ENCODE data around the gene POGLUT2. TPM values are rescaled to one million over a fixed set of nuclear protein-coding genes. Genes with fewer than 3 reads are reported as not detected.
"Not testable (repeated sequence)": the region's sequence is repeated elsewhere in the genome, so short reads cannot be mapped to it uniquely, and the experiment has no call there.

POGLUT2 gene
- total RNA-seq, 1 donor from 2014 or later, result 50.2 TPM

DNA sequence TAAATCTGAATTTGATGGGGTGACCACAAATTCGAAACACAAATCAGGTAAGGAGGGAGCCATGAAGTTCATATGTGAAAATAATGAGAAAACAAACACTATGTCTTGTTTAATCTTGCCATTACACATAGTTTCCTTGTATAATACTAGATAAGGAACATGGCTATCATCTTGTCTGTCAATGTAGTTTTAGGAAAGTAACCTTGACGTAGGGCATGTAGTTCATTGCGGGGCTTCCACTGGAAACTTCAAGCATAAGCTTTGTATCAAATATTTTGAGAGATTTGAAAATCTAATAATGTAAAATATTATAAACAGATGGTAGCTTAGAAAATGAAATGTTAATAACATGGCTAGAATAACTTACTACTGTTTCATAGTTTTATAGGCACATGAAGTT, 8.9 kb upstream of the POGLUT2 start:
- no peak for DNase-seq (ENCODE audit: low read depth)

DNA sequence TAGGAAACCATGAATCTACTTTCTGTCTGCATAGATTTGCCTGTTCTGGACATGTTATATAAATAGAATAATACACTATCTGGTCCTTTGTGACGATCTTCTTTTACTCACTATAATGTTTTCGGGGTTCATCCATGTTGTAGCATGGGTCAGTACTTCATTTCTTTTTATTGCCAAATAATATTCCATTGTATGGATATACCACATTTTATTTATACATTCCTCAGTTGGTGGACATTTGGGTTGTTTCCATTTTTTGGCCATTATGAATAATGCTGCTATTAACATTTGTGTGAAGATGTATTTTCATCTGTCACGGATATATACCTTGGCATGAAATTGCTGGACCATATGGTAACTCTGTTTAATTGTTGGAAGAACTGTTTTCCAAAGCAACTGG, 6.9 kb upstream of the POGLUT2 start:
- no peak for DNase-seq (ENCODE audit: low read depth)

DNA sequence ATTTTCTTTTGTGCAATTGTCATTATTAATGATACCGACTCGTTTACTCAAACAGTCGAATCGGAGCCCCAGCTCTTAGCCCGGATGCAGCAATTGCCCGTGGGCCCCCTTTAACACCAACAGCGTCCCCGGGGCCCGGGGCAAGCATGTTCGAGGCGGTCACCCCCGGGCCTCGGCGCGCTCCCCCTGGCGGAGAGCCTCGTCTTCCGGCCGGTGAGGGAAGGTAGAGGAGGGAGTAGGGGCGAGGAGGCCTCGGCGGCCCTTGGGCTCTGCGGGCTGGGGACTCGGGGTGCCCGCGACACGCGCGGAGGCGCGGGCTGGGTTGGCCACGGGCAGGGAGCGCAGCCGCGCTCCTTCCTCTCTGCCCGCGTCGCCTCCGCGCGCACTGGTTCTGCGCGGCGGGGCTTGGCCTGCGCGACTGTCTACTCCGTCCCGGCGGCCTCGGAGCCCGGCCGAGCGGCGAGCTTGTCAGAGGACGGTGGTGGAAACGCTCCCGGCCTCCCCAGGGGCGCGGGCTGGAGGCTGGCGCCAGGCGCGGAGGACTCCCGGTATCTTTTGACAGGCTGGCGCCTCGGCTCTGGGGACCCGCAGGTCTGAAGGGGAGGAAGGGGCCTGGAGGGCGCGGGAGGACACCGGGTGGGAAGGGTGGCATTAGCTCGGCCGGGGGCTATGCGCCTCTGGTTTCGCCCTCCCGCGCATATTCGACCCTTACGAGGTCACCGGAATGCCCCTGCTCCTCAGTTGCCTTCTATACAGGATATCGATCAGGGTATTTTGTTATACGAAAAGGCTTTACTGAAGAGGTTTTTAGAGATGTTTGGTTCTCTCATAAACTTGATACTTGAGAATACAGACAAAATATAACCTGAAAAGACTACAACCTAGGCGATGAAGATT, 1.6 kb upstream of the POGLUT2 start:
- DNase-seq (ENCODE audit: low read depth), result no peak

DNA sequence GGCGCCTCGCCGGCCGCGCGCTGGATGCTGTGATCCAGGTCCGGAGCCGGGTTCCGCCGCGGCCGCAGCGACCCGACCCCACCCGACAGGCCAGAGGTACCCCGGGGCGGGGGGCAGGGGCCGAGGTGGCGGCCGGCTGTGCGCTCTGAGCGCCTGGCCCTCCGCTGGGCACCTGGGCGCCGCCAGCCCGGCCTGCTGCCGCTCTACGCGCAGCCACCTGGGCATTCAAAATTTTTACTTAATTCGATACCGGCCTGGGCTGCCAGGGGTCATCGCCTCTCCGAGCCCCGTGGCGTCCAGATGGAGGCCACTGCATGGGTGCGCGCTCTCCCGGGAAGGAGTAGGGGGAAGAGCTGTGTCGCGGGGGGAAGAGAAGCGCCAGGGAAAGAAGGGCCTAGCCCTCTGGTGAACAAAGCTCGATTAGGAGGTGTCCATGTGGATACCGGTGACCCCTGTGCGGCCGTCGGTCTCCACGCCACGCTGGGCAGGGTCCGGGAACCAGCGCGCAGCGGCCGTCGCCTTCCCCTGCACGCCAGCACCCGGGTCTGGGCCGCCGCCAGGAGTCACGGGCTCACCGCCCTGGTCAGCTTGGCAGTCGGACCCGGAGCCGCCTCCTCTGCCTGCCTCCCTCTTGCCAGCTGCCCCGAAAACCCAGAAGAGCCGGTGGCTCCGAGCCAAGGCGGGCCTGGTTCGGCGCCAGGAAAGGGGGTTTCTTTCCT, 809 bp upstream of the POGLUT2 start:
- DNase-seq (ENCODE audit: low read depth), result no peak

DNA sequence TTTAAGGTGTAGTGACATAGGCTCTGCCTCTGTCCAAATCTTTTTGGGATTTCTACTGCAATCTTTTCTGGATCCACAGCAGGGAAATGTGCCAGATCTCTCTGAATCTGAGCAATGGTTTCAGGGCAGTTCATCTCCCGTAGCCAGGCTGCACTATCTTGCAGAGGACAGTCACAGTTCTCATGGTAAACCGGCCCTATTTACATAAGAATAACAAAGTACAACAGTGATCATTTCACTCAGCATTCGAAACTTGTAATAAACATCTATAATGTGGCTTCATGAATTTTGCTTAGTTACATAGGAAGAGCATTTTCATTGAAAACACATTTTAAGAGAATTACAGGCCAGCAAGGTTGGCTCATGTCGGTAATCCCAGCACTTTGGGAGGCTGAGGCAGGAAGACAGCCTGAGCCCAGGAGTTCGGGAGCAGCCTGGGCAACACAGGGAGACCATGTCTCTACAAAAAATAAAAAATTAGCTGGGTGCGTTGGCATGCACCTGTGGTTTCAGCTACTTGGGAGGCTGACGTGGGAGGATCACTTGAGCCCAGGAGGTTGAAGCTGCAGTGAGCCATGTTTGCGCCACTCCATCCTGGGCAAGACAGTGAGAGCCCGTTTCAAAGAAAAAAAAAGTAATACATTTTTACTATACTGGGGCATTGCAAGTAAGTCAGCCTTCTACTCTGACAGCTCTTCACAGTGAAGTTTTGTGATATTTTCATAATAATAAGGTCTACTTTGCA, 5.0 kb downstream of the POGLUT2 start:
- no peak for DNase-seq (ENCODE audit: low read depth)

DNA sequence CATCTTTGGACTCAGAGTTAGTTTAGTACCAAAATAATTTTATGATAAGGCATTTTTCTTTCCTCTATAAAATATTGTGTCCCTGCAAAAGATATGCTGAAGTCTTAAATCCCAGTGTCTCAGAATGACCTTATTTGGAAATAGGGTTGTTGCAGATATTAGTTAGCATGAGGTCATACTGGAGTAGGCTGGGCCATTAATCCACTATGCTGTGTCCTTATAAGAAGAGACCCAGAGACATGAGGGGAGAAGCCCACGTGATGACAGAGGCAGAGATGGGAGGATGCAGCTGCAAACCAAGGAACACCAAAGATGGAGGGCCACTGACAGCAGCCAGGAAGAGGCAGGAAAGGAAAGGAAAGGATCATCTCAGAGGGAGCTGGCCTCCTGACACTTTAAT, 6.4 kb downstream of the POGLUT2 start:
- DNase-seq (ENCODE audit: low read depth), result no peak

DNA sequence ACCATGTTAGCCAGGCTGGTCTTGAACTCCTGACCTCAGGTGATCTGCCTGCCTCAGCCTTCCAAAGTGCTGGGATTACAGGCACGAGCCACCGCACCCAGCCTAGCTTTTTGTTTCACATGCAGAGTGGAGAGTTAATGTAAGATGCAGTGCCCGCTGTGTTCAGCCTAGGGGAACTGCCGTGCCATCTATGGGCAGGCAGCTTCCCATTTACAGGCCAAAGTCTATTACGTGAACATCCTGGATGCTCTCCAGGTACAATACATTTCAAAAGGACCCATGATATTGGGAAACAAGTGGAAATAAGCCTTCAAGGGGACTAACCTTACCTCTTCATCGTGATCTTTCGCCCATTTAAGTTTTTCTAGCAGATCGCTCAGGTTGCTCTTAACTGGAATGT, 10.1 kb downstream of the POGLUT2 start:
- no peak for DNase-seq (ENCODE audit: low read depth)

DNA sequence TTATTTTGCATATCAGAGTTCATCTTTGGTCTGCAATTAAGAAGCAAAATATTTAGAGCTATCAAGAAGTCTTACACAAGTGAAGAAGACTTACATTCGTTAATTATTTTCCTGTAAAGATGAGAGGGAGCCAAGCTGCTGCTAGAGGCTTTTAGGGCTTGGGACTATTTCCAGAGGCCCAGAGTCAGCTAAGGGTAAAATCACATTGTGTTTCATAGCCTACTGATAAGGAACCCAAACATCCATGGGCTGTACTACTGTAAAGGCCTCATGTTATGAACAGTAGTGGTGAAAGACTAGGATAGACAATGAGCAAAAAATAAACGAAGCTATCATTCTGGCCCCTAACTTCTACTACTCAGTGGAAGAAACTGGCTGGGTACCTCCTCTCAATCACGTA, 14.3 kb downstream of the POGLUT2 start:
- DNase-seq (ENCODE audit: low read depth), result no peak

DNA sequence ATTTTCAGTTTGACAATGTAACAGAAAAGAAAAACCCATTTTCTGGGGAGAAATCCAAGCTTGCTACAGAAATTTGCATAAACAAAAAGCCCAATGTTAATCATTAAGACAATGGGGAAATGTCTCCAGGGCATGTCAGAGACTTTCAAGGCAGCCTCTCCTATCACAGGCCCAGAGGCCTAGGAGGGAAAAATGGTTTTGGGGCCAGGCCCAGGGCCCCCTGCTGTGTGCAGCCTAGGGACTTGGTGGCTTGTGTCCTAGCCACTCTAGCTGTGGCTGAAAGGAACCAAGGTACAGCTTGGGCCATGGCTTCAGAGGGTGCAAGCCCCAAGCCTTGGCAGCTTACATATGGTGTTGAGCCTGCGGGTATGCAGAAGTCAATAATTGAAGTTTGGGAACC, 17.2 kb downstream of the POGLUT2 start:
- DNase-seq (ENCODE audit: low read depth), result no peak

DNA sequence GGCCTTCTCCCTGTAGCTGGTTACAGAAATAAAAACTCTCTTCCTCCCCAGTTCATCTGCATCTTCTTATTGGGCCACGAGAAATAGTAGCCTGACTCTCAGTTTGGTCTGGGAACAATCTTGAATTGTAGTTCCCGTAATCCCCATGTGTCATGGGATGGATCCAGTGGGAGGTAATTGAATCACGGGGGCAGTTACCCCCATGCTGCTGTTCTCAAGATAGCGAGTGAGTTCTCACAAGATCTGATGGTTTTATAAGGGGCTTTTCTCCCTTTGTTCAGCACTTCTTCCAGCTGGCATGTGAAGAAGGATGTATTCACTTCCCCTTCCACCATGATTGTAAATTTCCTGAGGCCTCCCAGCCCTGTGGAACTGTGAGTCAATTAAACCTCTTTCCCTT, 18.1 kb downstream of the POGLUT2 start:
- not testable (repeated sequence) for DNase-seq (ENCODE audit: low read depth)

DNA sequence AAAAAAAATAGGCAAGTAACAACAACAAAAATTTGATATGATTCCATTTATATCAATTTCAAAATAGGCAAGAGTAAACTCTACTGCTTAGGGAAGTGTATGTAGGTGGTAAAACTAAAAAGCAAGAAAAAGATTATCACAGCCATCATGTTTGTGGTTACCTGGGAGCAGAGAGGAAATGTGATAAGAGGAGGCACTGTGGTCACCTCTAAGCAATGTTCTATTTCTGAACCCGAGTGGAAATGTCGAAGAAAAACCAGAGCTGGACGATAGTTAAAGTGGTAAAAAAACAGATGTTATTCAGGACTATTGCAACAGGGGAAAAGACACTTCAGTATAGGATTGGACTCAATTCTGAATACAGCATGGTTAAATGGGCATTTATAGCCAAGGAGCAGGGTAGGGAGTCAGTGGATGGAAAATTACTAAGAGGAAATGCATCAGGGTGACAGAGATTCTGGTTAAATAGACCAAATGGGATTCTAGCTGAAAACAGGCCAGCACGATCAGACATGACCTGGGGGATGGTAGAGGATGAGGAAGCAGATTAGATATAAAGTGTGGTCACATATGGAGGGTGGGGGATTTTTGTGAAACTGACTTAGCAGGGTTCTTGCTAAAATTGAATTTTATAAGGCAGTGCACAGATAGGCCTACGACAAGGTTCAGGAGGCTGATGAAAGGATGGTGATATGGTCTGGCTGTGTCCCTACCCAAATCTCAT, 19.2 kb downstream of the POGLUT2 start:
- no peak for DNase-seq (ENCODE audit: low read depth)

DNA sequence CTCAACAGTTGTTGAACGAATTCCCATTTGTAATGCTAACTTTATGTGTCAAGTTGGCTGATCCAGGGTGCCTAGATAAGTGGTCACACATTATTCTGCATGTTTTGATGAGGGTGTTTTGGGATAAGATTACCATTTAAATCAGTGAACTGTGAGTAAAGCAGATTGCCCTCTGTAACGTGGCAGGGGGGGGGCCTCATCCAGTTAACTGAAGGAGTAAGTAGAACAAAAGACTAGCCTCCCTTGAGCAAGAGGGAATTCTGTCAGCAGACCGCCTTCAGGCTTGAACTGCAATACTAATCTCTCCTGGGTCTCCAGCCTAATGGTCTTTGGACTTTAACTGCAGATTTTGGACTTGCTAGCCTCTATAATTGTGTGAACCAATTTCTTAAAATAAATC, 21.0 kb downstream of the POGLUT2 start:
- DNase-seq (ENCODE audit: low read depth), result no peak

DNA sequence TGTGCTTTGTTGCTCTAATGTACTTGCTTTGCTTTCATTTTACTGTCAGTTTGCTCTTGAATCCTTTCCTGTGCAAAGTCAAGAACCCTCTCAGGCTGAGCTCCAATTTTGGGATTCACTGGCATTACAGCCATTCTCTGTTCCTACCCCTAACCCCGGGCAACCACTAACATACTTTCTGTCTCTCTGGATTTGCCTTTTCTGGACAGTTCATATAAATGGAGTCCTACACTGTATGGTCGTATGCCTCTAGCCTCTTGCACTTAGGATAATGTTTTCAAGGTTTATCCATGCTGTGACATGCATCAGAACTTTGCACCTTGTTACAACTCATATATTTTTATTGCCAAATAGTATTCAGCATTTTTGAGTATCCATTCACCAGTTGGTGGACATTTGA, 22.5 kb downstream of the POGLUT2 start:
- DNase-seq (ENCODE audit: low read depth), result no peak

DNA sequence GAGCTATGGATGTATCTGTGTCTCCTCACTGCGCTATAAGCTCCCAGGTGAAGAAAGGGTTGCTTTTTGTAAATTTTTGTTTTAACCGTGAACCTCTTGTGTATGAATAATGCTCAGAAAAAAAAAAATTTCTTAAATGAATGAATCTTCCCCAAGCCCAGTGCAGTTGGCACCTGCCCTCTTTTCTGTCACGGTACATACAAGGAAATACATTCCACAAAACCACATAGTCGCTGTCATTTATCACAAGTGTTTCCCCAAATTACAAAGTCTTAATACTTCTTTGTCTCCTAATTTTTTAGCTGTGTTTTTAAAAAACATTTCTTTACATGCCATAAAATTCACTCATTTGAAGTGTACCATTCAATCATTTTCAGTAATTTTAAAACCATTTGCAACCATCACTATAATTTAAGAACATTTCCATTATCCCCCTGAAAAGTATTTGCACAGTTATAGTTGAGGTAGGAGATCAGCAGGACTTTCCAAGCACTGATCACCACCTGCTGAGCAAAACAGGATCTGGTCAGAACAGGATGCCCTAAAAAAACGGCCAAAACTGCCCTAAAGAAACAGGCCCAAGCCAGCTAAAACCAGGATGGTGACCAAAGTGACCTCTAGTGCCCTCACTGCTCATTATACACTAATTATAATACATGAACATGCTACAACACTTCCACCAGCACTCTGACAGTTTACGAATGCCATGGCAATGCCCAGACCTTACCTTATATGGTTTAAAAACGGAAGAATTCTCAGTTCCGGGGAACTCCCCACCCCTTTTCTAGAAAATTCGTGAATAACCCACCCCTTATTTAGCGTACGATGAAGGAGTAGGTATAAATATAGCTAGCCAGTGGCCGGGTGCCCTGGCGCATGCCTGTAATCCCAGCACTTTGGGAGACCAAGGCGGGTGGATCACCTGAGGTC, 23.9 kb downstream of the POGLUT2 start:
- peak; percentile 81 for DNase-seq (ENCODE audit: low read depth)

DNA sequence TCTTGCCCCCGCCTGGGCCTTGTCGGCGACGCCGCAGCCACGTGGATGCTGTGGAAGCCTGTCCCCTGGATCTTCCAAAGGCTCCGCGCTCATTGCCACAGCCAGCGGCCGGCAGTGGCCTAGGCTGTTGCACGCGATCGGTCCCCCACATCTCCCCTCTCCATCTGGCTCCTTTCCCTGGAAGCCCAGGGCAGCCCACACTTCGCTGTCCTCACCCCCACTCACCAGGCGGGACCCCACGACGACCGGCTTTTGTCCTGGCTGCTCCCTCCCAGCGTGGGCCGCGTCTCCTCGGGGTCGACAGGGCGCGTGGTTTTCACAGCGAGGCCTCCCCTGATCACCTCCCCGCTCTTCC, 24.6 kb downstream of the POGLUT2 start:
- no peak for DNase-seq (ENCODE audit: low read depth)

DNA sequence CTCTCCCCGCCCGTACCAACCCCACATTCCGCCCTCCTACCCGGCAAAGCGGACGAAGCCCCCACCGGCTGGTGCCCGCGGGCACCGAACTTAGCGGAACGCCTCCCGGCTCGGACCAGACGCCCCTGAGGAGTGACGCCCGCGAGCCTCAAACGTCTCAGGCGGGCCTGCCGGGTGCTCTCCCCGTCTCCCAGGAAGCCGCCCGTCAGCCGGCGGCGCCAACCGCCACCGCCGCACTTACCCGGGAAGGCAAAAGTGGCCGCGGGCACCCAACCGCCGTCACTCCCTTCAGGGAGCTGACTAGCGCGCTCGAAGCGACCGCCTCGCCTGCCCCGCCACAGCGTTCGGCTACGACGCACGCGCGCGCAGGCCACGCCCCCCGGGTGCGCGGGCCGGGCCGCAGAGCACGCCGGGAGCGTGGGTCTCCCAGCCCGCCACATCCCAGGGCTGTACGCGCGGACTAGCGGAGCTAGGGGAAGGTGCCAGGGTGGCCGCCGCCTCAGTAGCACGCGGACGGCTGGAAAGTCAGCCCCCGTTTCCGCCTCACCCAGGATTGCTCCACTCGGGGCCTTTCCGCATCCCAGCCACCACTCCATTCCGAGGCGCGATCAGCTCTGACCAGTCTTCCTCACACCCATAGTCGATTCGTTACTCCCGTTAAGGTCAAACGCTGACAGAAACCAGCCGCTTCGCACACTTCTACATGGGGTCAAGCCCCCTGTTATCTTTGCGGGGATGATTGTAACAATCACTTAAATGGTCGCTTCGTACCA, 25.1 kb downstream of the POGLUT2 start, which contains the start of gene TEX30:
TSS of gene TEX30 (minus strand) at position 346 of the 773 bp plus-strand sequence. CDS start 3,760 bp downstream, outside the sequence.
- peak; percentile 50 for DNase-seq (ENCODE audit: low read depth)

DNA sequence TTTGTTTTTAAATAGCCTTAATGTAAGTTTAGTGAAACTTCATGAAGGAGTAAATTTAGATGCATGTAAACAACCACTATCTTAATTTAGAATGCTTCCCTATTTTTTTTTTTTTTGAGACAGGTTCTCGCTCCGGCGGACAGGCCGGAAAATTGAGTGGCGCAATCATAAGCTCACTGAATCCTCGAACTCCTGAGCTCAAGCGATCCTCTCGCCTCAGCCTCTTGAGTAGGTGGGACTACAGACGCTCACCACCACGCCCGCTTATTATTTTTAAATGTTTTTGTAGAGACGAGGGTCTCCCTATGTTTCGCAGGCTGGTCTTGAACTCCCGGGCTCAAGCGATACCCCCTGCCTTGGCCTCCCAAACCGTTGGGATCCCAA, 26.7 kb downstream of the POGLUT2 start:
- DNase-seq (ENCODE audit: low read depth), result no peak

DNA sequence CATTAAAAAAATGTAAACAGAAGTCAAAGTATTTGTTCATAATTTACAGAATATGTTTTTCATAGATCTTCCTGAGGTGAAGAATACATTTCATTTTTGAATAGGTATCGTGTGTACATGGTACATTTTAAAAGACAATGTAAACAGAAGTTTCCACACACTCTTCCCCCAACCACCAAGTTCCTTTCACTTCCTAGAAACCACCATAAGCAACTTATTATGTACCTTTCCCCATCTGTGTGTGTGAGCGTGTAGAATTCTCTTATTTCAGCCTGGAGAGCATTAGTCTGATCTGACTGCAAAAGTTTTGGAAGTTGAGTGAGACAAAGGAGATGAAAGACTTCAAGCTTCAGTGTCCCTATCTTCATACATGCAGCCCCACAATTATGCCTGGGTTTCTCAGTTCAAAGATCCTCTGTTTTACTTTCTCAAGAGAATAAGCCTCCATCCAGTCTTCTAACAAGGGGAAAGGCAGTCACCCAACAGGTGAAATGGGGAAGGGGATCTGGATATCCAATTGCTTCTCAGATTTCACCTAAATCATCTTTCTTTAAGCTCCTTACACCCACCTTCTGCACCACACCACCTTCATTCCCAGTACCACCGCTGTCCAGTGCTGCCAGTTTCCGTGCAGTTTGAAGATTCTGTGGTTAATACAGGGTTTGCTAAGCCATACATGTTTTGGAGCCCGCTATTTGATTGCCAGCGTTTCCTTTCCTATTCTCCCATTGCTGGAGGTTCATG, 27.3 kb downstream of the POGLUT2 start:
- no peak for DNase-seq (ENCODE audit: low read depth)

DNA sequence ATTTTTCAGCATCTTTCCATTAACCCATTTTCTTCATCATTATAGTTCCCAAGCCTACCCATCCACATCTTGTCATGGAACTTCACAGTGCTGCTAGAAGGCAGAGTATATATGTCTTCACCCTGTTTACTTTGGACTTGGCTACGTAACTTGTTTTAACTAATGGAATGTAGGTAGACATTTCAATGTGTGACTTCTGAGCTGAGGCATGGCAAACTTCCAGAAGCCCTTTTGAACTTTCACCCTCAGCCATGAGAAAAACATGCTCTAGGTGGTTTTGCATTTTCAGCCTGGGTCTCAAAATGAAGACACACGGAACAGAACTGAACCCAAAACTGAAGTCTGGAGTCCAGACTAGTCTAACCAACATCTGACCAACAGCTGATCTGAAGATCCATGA, 28.3 kb downstream of the POGLUT2 start:
- DNase-seq (ENCODE audit: low read depth), result peak; percentile 66
